NCI-H2081 treated with DMSO at 0.1 percent for 48 hours (cell line): ENCODE measurements around the gene POLR1D.
"Not testable (repeated sequence)": the region's sequence is repeated elsewhere in the genome, so short reads cannot be mapped to it uniquely, and the experiment has no call there.

ENCODE experiments used
- DNase-seq: peaks from one replicate; lab custom pipeline; 2025; lab: John Stamatoyannopoulos, UW

The POLR1D gene

DNA sequence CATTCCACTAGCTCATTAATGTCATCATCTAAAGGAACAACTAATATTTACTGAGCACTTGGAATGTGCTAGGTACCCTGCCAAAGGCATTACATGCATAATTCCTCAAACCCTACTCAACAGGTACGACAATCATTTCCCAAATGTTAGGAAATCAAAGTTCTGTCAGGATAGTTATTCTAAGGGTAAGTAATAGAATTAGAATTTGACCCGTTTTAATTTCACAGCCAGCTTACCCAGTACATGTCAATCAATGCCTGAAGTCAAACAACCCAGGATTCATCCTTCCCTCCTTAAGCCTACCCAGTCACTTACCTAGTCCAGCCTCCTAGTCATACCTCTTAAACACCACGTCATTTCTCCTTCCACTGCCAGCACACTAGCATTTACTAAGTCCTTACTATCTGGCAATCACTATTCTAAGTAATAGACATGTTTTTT is 3.8 kb upstream of the POLR1D start:
- no peak for DNase-seq

DNA sequence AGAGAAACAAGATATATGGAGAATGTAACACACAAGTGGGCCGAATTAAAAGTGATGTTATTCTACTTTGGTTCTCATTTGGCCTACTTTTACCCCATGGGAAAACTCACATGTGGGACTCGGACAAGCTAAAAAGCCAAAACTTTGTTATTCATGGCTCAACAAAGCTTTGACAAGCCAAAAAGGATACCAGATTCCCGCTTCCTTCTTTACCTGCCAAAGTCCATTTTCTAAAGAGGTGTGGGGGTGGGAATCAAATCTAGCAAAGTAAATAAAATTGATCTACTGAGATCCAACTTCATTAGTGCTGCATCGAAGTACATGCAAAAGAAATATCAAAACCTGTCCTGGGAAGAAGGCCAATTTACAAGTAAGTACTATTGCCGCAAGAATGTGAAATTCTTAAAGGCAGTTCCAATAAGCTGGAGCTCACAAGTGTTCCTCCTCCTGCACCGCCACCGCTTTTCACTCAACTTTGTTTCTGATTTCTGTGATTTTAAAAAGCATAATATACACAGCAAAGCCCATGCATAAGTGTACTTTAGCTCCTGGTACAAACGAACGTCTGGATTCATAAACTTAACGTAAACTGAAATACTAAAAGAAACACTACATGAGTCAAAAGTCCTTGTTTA is 2.5 kb upstream of the POLR1D start:
- no peak for DNase-seq

DNA sequence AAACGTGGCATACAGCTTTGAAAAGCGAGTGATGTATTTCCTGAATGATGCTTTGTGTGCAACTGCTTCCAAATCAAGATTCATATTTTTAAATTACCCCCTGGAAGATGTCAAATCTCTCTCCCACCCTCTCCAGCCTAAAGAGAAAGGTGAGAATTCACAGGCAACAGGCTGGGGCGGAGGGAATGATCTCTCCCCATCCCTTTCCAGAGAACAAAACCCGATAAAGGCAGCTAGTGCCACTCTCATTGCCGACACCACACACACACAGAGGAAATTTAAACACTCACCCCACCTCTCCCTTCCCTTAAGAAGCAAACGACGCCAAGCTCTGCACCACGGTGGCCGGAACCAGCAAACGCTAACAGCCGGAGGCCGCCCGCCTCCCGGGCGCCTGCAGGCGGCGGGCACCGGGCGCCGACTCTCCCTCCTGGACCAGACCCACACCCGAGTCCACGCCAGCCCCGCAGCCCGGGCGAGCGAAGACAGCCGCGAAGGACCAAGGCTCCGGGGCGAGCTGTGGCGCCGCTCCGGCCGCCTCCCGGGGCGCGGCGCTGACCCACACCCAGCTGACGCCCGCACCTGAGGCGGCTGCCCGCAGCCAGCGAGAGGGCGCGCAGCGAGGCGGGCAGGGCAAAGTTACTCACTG is 1.8 kb upstream of the POLR1D start:
- DNase-seq: no peak

DNA sequence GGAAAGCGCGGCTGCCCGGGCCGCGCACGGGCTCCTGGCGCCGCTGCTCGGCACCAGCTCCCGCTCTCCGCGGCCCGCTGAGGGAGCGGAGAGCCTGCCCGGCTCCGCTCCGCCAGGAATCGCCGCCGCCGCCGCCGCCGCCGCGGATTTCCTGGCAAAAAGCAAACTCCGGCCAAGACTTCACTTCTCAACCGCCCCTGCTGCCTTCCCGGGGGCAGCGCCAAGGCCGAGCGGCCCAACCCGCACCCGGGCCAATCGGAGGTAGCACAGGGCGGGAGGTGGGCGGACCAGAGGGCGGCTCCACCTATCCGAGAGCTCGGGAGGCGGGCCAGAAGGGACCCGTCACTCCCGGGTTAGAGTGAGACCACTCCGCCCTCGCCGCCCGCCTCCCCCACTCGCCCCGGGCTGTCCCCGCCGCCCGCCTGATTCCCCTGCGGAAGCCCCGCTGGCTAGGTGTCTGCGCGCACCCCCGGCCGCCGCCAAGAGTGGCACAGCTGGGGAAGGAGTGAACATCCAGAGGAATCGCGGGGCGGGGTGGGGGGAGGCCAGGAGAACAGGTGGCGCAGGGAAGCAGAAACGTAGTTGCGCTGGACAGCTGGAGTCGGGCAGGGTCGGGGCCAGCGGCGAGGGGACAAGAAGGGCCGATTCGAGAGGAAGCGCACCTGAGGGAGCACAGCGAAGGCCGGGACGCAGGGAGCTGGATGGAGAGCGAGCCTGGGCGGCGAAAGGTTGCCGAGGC is 1.1 kb upstream of the POLR1D start, which contains the start of gene LNX2:
LNX2 (minus strand) TSS at position 153 of the 739 bp plus-strand sequence. CDS start 38,826 bp downstream, outside the sequence.
- DNase-seq: peak; percentile 56

DNA sequence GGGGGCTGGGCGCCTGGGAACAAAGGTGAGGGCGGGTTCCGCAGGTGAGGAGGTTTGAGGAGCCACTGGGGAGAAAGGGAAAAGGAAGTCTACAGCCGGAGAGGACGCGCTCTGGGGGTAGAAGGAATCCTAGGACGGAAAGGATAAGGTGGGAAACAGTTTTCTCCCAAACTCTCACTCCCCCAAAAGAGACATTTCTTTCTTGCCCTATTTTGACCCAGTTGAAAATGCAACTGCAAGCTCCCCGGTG is 651 bp upstream of the POLR1D start:
- DNase-seq: no peak

DNA sequence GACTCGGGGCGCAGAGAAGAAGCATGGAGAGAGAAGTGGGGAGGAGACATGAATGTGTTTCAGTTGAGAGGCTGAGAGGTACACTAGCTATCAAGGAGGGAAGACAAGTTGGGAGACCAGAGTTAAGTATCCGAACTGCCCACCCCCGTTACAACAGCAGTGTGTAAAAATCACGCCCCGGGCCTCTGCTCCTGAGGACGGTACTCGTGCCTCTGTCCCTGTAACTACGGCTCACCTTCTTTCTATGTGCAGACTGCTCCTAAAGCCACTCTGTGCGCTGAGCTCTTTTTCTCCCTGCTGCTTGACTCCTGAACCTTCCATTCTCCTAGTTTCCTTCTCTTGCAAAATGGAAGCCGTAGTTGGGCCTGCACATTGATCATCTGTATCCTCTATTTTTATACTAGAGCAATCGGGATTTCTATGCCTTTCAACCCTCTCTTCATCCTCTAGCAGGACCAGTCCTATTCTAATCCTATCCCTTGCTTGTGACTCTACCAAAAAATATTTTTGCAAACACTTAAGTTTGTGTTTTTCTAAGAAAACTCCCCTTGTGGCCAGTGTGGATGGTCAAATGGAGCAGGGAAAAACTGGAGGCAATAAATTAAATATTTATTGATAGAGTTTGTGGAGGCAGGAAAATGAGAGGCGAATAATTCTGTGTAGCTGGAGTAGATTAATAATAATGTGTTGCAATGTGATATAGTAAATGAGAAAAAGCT is 569 bp downstream of the POLR1D start:
- DNase-seq: no peak

DNA sequence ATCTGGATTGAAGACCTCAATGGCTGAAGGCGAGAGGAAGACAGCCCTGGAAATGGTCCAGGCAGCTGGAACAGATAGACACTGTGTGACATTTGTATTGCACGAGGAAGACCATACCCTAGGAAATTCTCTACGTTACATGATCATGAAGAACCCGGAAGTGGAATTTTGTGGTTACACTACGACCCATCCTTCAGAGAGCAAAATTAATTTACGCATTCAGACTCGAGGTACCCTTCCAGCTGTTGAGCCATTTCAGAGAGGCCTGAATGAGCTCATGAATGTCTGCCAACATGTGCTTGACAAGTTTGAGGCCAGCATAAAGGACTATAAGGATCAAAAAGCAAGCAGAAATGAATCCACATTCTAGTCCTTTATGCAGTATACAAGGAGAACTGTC is 1.2 kb downstream of the POLR1D start:
- no peak for DNase-seq

DNA sequence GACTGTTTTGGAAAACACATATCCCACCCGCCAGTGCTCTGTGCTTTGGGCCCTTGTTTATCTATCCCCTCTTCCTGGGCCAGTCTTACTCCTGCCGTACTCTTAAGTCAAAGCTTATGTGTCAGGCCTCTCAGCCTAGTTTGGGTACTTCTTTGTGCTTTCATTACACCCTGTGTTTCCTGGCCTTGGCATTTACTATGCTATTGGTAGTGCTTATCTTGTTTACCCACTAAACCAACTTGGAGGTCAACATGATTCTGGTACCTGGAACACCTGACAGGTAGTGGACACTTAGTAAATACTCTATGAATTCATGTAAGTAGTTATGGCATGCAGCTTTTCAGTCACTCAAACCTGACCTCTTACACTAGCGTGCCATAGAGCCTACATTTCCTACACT is 2.4 kb downstream of the POLR1D start:
- no peak for DNase-seq

DNA sequence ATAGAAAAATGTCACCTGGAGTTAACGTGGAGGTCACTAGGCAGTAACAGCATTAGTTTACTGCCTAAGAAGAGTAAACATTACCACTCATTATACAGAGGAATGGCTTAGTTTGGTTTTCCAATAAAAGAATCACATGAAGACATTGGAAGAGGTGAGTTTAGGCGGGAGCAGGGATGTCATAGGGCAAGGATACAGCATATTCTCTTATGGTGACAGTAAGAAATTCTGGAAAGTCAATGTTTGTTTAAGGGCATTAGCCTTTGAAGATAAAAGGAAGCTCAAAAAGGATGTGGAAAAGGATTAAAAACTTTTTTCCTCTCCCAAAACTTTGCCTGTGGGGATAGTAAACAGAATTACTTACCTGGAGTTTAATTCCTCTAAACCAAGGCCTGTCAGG is 4.1 kb downstream of the POLR1D start:
- no peak for DNase-seq

DNA sequence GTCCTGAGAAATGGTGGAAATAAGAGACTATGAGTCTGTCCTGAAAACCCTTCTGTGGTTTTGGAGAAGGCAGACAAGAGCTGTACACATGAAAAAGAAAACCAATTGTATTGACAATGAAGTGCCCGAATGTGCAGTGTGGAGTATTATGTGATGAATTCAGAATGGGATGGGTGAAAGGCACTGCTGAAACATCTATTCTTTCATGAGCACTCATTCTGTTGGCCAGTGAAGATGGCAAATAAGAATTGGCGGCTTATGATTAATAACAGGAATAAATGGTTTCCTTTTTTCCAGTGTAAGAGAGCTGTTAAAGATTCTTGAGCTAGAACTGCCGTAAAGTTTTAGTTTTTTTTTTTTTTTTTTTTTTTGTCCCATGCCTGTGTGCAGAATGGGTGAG is 5.7 kb downstream of the POLR1D start:
- no peak for DNase-seq

DNA sequence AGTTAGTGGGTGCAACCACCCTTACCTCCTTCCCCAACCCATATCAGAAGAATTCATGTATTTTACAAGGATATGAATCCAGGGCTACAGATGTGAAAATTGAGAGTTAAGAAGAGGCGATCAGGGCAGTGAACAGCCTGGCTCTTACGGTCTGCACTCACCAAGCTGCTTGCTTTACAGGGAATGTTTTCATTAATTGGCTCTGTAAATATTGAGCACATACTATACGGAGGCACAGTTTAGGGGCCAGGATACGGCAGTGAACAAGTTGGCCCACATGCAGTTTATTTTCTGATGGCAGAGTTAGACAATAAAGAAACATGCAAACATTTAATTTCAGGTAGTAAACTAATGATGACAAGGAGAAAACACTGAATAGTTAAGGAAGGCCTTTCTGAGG is 6.4 kb downstream of the POLR1D start:
- no peak for DNase-seq

DNA sequence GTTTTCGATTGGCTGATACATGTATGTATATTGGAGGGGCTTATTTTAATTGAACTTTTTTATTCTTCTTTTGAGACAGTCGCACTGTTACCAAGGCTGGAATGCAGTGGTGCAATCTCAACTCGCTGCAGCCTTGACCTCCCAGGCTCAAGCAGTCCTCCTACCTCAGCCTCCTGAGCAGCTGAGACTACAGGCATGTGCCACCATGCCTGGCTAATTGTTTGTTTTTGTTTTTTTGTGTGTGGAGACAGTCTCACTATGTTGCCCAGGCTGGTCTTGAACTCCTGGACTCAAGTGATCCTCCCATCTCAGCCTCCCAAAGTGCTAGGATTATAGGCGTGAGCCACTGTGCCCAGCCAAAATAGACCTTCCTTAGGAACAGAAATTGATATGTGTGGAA is 7.1 kb downstream of the POLR1D start:
- DNase-seq: not testable (repeated sequence)

DNA sequence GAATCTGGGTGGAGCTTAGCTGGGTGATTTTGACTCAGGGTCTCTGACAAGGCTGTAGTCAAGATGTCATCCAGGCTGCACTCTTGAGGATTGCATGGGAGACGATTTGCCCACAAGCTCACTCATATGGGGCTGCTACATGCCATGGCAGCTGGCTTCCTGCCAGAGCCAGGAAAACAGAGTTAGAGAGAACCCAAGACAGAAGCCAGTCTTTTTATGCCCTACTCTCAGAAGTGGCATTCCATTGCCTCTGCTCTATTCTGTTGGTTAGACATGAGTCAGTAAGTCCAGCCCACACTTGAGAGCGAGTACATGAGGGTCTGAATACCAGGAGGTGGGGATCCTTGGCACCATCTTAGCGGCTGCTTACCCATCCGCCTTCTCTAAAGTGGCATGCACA is 9.5 kb downstream of the POLR1D start:
- DNase-seq: no peak

DNA sequence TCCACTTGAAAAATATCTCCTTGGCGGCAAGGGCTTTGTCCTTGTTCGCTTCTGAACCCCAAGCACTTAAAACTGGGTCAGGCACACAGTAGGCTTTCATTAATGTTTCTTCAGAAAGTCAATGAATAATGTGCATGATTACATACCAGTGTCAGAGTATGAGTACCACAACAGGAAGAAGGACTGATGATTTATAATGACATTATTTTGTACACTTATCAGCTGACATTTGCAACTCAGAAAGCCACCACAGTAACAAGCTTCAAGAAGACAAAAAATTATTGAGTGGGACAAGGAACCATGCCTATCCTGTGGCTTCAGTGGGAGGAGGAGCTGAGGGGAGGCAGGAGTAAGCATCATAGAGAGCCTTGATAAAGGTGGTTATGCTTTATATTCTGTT is 10.0 kb downstream of the POLR1D start:
- no peak for DNase-seq

DNA sequence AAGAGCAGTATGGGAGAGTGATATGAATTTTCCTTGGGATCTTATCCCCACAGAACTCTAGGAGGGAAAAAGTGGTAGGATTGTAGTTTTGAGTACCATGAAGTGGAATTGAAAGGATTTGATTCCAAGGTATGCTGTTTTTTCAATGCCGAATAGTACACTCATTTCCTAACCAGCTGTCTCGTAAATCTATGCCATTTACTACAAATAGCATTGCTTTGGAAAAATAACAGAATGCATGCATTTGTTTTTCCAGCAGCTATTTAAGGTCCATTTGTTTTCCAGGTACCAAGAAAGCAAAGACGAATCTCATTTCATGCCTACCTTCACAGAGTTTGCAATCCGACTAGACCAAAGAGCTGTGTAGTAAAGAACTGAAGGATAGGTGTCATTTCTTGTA is 10.5 kb downstream of the POLR1D start:
- no peak for DNase-seq

DNA sequence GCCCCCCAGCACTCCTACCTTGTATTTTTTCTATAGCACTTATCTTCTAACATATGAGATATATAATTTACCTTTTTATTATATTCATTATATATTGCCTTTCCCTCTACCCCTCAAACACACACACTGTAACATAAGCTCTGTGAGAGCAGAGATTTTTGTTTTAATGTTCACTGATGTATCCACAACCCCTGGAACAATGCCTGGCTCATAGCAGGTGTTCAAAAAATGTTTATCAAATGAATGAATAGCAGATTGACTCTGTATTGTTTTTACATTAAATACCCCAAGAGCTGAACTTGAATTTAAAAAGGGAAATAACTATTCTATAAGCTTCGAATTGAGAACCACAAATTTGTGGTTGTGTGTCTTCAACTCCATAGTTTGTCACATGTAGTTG is 11.0 kb downstream of the POLR1D start:
- DNase-seq: no peak

DNA sequence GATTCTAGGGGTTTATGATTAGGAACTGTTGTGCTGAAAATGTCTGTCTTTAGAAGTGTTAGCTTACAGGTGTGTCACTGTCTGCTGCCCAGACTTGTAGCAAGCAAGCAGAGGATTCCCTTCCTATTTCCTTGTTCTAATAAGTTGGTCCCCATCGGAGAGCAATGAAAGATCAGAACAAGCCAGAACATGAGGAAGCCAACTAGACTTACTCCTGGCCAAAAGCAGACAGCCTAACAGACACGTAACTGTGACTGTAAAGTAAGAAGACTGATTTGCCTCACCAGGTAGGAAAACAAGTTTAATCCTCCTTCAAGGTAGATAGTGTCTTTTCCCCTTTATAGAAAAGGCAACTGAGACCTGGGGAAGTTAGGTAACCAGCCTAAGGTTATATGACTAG is 12.5 kb downstream of the POLR1D start:
- no peak for DNase-seq

DNA sequence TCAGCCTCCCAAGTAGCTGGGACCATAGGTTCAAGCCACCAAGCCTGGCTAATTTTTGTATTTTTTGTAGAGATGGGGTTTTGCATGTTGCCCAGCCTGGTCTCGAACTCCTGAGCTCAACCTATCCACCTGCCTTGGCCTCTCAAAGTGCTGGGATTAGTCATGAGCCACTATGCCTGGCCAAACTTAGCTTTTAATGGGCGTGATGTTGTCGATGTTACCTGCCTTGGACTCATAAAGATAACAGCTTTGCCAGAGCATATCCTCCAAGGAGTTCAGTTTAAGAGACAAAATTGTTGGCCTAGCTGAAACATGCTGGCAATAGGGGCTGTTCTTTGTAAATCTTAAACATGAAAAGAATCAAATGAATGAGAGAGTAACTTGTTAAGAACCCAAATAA is 13.1 kb downstream of the POLR1D start:
- no peak for DNase-seq

DNA sequence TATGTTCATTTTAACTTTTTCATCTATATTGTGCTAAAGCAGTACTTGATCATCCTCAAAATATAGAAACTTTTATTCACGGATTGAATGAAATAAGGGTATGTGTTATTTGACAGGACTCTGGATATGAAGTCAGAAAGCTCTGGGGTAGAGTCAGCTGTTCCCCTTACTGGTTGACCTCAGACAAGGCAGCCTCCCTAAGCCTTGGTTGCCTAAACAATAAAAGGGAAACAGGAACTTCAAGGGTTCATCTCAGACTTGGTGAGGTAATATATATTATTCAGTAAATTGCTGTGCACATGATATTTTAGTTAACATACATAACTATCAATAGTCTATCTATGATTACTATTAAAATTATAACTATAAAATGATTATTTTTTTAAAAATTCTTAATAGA is 13.6 kb downstream of the POLR1D start:
- no peak for DNase-seq

DNA sequence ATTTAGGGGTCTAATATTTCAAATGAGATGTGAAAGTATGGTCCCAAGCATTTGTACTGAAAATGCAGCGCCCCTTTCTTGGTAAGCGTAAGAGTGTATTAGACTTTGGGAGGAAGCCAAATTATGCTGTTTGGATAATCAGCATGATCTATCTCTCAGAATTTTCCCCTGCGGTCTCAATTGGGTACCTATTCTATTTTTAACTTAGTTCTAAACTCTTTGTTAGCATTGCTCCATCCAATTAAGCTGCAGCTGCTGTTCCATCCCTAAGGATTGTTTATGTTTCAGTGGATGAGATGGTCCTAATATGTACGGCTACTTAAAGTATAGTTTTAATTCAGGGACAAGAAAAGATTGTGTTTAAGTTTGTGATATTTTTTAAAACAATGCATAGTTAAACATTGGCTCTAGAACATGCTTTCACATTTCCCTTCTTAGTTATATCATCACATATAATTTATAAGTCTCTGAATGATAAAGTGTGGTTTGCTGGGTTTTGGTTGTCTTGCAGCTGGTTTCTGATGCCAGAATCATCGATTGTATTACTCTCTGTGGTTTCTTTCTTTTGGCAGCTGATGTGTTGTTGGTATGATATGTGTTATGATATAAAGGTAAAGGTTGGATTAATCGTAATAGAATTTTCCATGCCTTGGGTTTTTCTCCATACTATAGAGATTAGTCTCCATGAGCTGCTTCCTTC is 15.0 kb downstream of the POLR1D start:
- peak; percentile 19 for DNase-seq

DNA sequence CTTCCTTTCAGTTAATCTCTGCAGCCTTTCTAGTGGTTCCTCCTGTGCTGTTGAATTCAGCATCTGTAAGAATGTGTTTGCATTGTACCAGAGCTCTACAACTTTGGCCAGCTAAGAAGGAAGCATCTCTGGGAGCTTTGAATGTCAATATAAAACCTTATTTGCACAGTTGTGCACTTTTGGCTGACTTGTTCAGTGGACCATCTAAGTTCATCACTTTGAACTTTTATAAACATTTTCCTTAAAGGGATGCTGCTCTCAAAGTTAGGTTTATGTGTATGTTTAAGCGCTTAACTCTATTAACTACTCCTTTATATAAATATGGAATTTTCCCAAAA is 15.6 kb downstream of the POLR1D start:
- DNase-seq: no peak

DNA sequence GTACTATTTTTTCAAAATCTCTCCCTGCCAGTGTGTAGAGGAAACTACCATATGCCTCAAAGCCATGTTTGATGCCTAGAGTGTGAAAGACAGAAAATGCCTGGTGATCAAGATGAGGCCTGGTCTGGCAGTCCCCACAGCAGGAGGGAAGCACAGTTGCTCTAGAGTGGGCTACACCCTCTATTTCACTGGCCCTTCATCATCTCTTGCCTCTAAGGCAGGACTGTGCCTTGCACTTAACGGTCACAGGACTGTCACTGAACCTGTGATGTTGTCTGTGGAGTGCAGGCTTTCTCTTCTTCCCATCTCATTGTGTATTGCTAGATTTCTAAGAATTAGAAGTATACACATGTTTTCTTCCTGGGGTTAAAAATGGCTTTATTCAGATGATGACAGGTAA is 16.3 kb downstream of the POLR1D start:
- DNase-seq: no peak

DNA sequence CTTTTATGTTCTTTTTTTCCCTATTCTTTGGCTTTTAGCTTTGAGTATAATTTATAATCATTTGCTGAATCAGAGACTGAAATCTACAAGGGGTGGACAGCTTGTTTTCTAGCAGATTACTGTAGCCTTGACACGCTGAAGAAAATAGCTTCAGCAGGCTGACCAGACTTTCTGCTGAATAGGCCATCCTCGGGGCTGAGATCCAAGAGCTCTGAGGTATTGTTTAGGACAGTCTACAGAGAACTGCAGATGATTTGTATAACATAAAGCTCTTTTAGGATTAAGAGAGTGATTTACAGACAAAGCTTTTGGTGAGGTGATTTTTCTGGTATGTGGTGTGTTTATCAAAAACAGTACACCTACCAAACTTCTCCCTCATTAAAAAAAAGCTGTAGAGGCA is 16.8 kb downstream of the POLR1D start:
- DNase-seq: no peak
